ENCODE measurements around the gene OR52W1.
"Not testable (repeated sequence)": the region's sequence is repeated elsewhere in the genome, so short reads cannot be mapped to it uniquely, and the experiment has no call there.

The OR52W1 gene

DNA sequence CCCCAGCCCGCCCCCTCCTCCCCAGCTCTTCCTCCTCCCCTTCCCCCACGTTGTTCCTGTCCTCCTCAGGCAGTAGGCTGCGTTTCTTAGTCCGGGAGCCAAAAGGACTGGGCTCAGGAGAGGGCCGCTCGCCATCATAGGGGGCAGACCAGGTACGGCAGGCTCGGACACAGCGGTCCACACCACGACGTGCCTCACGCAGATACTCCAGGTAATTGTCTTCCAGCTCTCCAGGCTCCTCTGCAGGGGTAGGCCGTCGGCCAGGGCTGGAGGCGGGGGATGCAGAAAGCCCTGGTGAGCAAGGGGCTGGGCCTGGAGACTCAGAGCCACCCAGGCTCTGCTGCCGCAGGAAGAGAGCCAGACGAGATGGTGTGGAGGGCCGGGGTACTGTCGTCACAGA is 18.7 kb downstream of the OR52W1 start:
- no peak for DNase-seq

DNA sequence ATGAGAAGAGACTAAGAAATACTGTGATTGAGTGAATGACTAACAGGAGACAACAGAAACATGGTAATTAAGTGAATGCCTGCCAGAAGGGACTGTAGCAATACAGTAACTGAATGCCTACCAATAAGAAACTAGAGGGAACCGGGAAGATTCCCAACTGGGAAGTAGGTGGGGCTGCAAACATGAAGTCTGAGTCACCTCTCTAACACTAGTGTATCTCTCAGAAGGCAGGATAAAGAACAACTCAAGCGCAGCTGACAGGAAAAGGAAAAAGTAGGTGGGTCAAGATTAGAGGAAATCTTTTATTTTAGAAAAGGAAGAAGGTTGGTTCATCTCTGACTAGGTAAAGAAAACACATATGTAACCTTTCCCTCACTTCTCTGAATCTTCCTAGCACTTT is 20.3 kb downstream of the OR52W1 start:
- no peak for DNase-seq

GRCh38 chr11:6223854-6224253 is 24.8 kb downstream of the OR52W1 start:
- DNase-seq, result no peak

DNA sequence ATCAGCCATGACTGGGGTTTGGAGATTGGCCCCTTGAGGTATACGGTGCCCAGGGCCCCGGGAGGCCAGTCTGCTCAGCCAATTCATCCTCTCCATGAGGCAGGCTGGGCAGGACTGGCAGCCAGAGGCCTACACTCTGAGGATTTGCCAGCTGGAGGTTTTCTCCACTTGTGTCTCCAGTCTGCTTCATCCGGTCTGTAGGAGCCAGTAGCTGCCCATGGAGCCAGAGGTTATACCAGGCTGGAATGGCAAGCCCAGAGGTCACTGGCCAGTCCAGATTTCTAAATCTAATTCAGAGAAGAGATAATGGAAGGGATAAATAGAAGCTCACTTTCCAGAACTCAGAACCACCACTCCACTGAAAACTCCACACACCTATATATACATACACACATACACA is 25.4 kb downstream of the OR52W1 start:
- DNase-seq, result no peak

GRCh38 chr11:6225024-6225423 is 26.0 kb downstream of the OR52W1 start:
- DNase-seq, result no peak

- DNase-seq, result no peak
Measured at GRCh38 chr11:6225896-6226295, 26.9 kb downstream of the OR52W1 start.

DNA sequence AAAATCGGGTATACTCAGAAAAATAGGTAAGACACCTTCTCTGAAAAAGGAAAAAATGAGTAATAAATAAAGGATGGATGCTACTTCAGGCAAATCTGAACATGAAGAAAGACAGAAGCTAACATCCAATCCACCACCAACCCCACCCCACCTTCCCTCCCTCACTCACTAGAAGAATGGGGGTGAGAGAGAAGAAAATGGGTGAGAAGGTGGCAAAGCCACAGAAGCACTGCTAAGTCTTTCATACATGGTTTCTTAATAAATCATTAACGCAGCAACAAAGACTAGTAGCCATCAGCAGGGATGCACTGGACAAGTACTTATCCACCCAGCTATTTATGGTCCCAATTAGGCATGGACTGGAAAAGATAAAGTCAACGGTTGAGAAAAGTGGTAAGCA is 29.5 kb downstream of the OR52W1 start:
- DNase-seq, result no peak

- no peak for DNase-seq
Measured at GRCh38 chr11:6229911-6230310, 30.9 kb downstream of the OR52W1 start.

GRCh38 chr11:6232899-6233298 is 33.9 kb downstream of the OR52W1 start:
- no peak for DNase-seq

- DNase-seq, result no peak
Measured at GRCh38 chr11:6233984-6234386, 35.0 kb downstream of the OR52W1 start.

DNA sequence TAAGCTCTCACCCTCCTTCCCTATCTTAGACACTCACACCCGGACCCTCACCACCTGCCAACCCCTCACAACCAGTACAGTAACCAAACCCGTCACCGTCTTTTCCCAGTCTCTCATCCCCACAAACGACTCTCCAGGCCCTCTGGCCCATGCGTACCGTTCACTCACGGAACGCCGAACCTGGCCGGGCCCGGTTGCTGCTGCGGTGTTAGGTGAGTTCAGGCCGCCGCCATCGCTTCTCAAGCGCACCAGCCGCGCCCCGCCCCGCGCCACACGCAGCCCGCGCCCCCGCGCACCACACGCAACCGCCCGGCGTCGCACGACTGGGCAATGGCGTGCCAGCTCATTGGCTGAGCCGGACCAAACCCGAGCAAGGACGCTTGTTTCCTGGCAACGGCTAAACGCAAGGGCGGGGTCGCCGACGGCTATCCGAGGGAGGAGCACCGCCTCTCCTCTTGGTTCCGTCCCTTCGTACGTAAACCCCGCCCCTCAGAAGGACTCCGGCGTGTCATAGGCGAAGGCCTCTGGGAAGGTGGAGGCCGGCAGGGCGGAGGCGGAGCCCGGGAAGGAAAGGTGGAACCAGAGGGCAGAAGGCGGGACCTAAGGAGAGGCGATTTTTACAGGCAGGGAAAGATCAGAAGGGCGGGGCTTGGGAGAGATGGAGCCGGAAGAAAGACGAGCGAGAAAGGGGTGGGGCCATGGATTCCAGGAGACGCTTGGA is 35.5 kb downstream of the OR52W1 start, which contains the start of gene FHIP1B:
Gene FHIP1B (minus strand): TSS at position 250 of the 721 bp plus-strand sequence. CDS start 10,120 bp downstream, outside the sequence.
- peak; percentile 99 for DNase-seq

DNA sequence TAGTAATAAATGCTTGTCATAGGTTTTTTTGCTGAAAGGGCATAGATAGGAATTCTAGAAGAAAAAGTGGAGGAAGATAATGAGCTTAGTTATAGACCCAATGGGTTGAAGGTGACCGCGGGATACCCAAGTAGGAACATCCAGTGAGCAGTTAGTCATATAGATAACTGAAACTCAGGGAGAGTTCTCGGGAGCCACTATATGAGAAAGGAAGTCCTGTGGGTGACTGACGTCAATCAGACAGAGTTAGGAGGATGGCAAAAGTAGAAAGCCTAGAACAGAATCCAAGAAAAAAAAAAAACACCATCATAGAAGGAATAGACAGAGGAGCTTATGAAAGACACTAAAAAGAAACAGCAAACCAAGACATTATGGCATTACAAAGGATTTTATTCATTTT is 38.2 kb downstream of the OR52W1 start:
- DNase-seq, result no peak

- DNase-seq, result peak; percentile 62
Measured at GRCh38 chr11:6237761-6238302, 38.8 kb downstream of the OR52W1 start.

GRCh38 chr11:6238902-6239301 is 39.9 kb downstream of the OR52W1 start, which contains the start of gene CNGA4:
Gene CNGA4, plus strand, starts transcription at chr11:6239089. Its CDS starts 118 bp downstream, at chr11:6239207.
- peak; percentile 94 for DNase-seq

DNA sequence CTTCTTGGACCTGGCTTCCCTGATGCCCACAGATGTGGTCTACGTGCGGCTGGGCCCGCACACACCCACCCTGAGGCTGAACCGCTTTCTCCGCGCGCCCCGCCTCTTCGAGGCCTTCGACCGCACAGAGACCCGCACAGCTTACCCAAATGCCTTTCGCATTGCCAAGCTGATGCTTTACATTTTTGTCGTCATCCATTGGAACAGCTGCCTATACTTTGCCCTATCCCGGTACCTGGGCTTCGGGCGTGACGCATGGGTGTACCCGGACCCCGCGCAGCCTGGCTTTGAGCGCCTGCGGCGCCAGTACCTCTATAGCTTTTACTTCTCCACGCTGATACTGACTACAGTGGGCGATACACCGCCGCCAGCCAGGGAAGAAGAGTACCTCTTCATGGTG is 41.1 kb downstream of the OR52W1 start:
- no peak for DNase-seq

DNA sequence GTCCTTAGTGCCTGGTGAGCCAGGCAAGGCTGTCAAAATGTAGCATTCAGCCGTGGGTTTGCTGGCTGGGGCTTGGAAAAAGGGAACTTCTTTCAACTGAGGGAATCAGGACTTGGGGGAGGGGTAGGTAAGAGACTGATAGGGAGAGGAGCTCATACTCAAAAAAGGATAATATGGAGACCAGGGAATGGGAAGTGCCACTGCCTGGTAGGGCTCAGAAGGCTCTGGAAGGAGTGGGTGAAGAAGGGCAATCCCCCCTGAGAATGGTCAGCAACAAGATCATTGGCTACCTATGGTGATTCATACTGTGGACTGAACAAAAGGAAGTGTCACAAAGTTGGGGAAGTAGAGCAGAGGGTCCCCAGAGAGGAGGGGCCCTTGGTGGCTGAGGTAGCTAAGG is 41.8 kb downstream of the OR52W1 start:
- DNase-seq, result no peak

- DNase-seq, result no peak
Measured at GRCh38 chr11:6241316-6241715, 42.3 kb downstream of the OR52W1 start.

DNA sequence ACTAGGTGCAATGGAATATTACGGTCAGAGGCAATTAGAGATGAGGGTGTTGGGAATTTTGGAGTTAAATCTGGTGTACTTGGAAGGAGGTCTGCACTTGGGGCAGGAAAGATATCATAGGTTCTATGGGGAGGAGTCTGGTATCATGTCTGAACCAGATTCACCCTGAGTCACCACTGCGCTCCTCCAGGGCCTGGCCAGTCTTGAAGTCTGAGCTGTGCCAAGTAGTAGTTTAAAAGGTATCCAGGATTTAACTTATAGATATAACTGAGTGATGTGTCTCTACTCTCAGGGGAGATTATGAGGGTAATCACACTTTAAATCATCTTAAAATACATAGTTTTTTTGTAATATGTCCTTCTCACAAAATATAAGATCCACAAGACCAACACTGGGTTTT is 46.5 kb downstream of the OR52W1 start:
- DNase-seq, result no peak

- no peak for DNase-seq
Measured at GRCh38 chr11:6248248-6248647, 49.2 kb downstream of the OR52W1 start.

DNA sequence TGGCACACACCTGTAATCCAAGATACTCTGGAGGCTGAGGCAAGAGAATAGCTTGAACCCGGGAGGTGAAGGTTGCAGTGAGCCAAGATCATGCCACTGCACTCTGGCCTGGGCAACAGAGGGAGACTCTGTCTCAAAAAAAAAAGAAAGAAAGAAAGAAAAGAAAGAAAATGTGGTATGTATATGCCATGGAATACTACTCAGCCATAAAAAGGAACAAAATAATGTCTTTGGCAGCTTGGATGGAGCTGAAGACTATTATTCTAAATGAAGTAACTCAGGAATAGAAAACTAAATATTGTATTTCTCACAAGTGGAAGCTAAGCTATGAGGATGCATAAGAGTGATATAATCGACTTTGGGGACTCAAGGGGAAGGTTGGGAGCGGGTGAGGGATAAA is 49.9 kb downstream of the OR52W1 start:
- DNase-seq, result not testable (repeated sequence)

Data from NCI-H1436 treated with DMSO at 0.1 percent for 48 hours (cell line).